Globus pallidus (tissue), 1 donor: Measurements from ENCODE around the gene ELOVL3.
"Not testable (repeated sequence)": the region's sequence is repeated elsewhere in the genome, so short reads cannot be mapped to it uniquely, and the experiment has no call there.

ENCODE experiments used
- DNase-seq: peaks from one replicate; pipeline ENCODE4 v3.0.0-alpha.2; 2015; ENCODE audit warnings: low spot score

Gene ELOVL3

DNA sequence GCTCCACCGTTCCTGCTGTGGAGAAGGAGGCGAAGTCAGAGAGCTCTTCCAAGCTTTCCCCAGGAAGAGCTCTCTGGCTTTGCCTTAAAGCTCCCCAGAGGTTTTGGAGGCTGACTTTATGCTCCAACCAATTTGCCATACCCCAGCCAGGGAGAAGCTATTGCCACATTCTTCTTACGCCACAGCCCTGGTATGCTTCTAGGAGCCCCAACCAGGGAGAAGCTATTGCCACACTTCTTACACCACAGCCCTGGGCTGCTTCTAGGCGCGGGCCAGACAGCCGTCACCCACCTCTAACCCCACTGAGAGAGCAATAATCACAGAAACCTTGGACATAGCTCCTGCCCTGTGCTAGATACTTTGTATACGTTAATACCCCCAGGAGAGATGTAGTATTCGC is 951 bp downstream of the ELOVL3 start:
- DNase-seq = no peak

DNA sequence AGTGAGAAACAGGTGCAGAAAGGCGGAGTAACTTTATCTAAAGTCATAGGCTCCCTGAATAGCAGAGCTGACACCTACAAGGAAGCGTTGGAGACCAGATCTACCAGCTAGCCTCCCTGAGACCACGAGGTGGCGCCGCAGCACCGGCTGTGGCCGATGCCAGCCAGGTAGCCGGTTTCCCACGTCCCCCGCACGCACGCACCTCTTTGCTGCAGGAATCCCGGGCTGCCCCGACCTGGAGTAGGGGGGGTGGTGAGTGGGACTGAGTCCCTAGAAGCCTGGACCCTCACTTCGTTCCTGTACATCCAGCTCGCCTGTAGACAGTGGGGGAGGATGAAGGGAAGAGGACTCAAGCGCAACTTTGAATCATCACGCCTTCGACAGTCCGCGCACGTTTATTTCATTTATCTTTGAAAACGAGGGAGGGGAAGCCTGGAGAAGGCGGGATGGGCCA is 3.7 kb downstream of the ELOVL3 start:
- DNase-seq = peak; percentile 56

DNA sequence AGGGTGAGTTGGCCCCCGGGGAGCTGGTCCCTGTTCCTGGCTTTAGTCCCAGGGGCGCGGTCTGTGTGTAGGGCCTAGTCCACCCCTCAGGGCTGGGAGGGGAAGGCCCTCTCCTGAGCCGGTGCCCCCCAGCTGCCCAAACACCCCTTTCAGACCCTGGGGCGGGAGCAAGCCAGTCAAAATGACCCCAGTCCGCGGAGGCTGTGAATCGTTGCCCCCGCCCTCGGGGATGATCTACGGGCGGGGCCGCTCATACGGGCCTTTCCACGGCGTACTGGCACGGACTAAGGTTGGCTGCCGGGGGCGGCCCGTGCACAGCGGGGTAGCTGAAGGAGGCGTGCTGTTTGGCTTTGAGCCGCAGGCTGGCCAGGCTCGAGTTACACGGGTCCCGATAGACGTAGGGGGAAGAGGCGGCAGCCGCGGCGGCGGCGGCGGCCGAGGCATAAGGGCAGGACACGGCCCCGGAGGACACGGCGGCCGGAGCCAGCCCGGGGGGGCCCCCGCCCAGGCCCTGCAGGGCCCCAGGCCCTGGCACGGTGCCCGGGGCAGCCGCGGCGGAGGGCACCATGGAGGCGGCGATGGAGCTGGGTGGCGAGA is 4.3 kb downstream of the ELOVL3 start:
- no peak for DNase-seq

DNA sequence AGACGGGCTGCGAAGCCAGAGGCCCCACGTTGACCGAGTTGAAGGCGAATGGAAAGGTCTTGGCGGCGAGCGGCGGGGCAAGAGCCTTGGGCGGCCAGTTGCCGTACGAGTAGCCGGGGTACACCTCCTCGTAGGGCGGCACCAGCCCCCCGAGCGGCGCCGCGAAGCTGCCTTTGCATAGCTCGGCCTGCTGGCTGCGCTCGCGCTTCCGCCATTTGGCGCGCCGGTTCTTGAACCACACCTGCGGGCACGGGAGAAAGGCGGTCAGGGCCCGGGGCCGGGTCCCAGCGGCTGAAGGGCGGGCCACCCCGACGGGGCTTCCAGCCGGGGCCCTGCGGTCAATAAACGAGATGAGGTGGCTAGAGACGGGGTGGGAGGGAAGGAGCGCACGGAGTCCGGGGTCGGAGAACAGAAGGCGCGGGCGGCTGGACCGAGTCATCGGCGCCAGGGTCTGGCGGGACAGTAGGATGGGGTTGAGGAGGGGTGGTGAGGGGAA is 4.8 kb downstream of the ELOVL3 start:
- no peak for DNase-seq

DNA sequence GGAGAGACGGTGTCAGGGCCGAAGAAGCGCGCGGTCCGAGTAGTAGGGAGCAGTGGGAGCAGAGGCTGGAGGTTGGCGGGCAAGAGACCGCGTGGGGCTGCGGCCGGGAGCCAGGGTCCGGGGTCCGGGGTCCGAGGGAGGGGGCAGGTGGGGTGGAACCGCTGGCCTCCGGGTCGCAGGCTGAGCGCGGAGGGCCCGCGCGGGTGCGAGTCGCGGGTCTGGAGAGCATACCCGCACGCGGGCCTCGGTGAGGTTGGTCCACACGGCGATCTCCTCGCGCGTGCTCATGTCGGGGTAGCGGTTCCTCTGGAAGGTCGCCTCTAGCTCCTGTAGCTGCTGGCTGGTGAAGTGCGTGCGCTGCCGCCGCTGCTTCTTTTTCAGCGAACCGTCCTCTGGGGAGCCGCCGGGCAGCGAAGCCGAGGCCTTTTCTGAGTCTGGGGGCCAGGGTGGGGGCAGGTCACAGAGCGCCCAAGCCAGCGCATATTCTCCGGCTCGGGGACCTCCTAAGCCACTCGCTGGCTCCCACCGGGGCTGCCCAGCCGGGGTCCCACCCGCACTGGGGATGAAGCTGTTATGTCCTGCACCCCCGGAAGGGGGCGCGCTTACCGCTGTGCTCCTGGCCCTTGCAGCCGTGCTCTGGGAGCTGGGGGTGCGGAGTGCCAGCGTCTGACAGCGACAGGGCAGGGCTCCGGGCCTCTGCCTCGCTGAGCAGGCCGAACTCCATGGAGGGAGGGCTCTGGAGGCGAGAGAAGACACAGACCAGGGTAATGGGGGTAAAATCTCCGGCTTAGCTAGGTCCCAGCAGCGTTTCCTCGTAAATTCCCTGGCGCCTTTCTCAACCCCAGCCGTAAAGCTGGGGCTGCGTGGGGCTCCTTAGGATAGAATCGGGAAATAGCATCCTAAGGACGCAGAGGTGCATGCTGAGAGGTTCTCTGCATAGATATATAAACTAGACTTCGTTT is 5.5 kb downstream of the ELOVL3 start:
- no peak for DNase-seq

DNA sequence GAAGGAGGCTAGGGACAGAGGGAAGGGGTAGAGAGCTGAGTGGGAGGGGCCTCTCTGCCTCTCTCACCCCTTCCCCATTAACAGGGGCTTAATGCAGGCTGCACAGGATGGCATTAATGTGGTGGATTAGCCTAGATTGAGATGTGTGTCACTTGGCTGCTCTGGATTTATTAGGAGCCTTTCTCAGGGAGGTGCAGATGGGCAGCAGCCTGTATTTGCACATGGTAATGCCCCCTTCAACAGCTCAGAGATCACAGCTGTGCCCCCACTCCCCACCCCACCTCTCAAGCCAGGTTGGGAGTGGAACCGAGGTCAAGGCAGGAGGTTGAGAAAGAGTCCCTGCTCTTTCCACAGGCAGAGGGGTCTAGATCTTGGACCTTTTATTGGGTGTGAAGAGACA is 7.9 kb downstream of the ELOVL3 start:
- DNase-seq = no peak

DNA sequence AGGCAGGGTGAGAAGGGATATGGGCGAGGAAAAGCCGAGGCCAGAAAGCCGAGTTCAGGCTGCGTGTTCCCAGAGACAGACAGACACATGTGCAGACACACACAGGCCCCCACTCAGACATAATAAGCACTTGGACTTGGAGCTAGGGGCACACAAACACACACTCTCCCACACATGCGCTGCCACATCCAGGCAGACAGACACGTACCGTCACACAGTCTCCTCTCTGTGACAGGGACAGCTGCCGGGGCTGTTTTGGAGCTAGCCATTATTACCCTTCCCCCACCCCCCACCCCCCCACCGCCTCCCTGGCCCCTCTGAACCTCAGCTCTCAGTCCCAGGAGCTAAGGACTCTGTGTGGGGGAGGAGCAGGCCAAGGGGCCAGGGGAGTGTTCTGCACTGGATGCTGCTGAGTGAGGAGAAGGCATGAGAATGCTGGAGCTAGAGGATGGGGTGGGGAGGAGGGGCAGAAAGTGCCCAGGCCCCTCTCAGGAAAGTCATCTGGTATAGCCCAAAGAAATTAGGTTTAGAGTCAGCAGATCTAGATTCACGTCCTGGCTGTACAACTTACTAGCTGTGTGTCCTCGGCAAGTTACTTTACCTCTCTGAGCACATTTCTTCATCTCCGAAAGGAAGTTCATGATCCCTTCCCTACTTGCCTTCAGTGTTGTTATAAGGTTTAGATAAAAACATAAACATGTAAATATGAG is 8.9 kb downstream of the ELOVL3 start:
- DNase-seq = no peak

DNA sequence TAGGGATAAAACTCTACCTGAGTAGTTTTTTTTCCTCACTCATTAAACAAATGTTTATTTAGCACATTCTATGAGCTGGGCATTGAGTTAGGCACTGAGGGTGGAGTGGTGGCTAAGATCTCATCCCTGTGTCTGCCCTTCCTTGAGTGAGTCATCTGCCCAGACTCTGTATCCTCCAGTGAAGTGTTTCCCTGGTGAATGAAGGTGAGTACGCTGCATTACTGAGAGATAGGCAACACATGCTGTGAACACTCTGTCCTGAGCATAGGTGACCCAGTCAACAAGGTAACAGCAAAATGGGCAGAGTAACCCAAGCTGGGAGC is 9.5 kb downstream of the ELOVL3 start:
- DNase-seq = no peak

DNA sequence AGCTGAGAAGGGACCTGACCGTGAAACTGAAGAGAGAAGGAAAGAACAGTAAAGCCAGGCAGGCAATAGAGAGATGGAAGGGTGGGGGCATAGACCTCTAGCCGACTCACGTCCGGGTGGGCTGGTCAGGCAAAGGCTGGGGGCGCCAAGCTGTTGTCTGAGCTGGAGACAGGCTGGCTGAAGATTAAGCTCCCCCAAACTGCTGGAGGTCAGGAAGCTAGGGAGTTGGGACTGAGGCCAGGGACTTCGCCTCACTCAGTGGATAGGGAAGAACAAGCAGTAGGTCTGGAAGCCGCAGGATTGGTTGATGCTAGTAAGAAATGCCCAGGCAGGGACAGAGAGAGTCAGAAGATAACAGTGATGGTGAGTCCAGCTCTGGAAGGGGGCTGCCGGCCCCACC is 9.9 kb downstream of the ELOVL3 start:
- DNase-seq = no peak

DNA sequence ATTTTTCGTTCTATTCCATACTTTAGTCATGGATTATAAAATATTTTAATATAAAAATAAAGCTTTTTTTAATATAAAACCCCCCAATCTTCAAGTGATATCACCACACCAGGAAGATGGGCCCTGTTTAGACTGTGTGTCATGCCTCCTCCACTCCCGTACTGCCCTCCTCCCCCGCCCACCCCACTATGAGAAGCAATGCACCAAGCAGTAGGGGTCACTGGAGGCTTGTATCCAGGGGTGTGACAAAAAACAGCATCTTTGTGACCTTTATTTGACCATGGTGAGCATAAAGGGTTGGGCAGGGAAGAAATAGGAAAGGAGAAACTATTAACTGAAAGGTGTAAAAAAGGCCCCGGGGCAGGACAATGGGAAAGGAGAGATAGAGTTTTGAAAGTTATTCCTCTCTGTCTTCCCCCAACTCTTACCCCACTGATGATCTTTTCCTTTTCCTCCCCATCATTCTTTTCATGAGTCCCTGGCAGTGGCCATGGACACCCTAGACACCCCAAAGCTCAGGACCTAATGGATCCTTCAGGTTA is 11.7 kb downstream of the ELOVL3 start:
- no peak for DNase-seq

DNA sequence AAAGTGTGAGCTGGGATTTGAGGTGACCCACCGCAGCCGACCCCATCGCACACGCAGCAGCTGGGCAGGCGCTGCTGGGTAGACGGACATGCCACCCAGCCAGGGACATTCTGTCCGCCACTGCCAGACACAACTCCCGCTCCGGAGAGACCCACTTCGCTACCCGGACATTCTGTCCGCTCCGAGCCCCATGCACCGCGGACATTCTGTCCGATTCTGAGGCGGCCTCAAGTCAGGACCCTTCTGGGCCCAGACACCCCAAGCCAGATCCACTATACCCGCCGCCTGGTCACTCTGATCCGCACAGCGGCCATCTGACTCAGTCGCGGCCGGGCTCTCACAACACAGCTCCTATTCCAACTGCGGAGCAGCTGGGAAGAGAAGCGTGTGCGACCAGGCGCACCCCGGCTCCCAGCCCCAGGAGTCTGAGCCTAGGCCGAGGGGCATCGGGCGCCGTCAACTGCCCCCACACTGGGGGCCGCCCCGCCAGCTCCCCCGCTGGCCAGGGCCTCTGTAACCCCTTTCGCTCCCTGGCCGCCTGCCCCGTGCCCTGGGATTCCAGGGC is 14.4 kb downstream of the ELOVL3 start:
- no peak for DNase-seq

DNA sequence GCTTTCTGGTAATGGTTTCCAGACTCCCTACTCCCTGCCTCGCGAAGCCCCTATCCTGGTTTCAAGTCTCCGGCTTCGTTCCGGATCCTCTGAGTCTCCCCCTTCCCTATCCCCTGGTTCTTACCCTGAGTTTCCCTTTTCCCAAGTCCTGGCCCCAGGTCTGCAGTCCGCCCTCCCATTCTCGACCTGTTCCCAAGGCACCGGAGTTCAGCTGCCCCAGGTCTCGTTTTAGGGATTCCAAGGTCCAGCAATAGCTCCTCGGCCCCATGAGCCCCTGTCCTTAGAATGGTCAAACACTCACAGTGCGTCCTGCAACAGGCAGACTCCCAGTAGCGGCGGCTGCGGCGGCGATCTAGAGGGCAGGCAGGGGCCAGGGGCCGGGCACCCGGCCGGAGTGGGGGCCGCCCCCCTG is 14.9 kb downstream of the ELOVL3 start:
- no peak for DNase-seq

DNA sequence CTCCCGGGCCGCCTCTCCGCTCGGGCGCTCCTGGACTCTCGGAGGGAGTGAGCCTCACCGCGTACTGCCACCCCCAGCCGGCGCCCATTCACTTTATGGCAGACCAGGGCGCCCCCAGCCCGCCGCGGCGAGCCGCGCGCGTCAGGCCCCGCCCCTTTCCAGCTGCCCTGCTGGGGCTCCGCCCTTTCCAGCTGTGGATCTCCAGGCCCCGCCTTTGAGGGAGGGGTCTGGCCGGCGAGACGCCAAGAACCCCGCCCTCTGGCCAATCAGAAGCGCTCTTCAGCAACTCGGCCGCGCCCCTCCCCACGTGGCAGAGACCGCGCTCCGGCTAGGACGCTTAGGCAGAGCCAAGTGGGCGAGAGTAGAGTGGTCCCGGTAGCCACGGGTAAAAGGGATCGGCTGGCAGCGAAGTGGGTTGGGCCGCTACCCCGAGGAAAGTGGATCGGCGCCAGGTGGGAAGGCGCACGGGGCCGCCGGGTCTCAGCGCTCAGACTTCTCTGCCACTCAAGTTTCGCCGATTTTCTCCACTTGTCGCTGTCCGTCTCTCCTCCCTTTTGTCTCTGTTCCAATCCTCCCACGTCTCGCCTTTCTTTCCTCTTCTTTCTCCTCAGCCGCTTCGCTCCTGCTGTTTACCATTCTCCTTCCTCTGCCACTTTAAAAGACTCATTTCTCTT is 15.5 kb downstream of the ELOVL3 start, which contains the start of gene PITX3:
PITX3 (minus strand) TSS at position 69 of the 674 bp plus-strand sequence. CDS start 9,432 bp downstream, outside the sequence.
- DNase-seq = peak; percentile 45

DNA sequence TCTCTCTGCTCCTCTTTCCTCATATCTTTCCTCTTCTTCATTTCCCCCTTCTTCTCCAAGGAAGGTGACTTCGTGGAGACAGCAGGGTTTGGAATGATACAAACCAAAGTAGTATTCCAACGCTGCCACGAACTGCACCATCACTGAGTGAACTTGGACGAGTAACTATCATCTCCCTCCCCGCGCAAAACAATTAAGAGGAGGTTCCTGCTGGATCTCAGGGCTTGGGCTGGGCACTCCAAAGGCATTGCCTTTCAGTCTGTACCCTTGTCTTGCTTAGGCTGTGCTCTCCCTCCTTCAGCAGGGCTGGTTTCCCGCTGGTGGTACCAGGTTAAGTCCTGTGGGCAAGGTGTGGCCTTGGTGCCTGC is 16.0 kb downstream of the ELOVL3 start:
- DNase-seq = no peak

DNA sequence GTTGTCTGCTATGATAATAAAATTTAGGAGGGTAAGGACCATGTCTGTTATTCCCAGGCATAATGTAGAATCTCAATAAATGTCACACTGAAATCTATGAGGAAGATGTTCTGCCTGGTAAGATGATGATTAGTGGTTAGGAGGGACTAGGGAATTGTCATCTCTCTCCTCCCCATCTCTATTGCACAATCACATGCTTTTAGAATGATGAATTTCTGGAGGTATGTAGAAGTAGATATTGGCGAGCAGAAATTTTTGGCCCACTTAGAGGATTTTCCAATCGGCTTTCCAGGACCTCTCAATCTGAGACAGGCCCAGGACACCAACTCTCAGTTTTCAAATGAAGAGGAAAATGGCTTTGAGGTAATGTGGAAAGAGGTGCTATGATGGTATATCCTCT is 17.2 kb downstream of the ELOVL3 start:
- DNase-seq = no peak

DNA sequence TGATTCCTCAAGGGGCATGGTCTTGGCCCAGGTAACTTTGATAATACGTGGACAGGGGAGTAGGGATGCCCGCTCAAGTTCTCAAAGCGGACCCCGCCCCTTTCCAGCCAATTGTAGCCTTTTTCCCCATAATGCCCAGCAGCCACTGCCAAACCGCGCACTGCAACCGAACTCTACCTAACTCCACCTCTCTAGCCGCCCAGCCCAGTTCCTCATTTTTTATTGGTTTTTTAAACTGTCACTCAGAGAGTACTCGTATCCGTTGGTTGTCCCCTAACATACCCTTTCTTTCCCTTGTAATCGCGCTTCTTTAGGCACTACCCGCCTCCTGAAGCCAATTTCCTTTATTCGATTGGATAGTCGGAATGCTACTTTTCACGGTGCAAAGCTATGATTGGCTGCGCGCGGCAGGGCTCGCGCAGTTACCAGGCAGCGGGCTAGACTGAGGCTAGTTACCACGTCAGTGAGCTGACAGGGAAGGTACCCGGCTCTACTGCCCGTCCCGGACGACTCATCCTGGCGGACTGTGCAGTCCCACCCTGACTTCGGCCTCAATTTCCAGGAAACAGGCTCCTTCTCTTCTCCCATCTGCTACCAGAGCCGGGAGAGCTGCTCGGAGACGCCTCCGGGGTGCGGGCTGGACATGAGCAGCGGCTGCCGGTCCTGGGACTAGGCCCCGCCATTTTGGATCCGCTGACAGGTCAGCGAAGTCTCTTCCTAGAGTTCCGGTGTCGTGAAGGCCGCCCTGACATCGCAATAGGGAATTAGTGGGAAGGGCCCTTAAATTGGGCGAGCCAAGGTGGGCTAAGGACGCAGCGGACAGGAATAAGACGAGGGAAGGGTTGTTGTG is 19.2 kb downstream of the ELOVL3 start, which contains the start of gene GBF1:
GBF1 (plus strand) TSS at position 451 of the 850 bp plus-strand sequence. CDS start 13,407 bp downstream, outside the sequence.
- peak; percentile 100 for DNase-seq

DNA sequence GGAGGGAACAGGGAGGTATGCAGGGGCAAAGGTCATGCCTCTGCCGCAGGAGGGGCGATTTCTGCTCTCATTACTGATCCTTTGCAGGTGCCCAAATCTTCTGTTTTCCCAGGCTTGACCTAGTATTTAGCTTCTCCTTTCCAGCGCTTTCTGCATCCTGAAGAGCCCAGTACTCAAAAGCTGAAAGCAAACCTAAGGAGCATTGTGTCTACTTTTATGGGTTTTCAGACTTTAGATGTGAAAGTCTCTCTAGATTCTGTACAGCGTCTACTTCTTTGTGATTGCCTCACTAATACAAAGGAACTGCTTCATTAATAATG is 19.8 kb downstream of the ELOVL3 start:
- DNase-seq = no peak

DNA sequence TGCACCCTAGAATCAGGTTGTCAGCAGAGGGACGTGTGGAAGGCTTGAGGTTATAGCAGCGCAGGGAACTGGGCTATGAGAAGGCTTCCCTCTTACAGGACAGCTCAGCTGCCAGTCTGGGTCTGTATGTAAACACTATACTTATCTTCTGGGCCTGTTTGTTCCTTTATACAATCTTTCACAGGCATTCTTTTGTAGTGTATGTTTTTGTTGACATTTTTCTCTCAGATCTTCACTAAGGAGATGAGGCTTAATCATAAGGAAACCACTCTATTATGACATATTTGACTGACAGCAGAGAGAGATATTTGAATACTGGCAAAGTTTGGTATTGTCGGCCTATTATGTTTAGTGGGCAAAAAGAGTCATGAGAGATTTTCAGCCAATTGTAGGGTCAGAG is 20.2 kb downstream of the ELOVL3 start:
- no peak for DNase-seq

DNA sequence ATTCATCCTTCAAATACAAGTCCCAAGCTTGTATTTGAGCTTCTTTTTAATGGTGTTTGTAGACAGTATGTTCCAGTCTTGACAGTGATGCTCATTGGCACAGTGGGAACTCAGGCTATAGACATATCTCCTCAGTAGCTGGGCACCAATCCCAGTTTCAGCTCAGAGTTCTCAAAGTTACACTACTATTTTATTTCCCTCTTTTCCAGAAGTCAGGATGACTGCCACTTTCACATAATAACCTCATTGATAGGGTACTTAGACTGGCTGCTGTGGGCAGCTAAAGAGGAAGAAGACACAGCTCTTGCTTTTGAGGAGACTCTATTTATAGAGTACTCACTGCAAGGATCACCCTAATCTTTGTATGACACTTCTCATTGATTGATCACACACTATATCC is 21.6 kb downstream of the ELOVL3 start:
- peak; percentile 24 for DNase-seq

DNA sequence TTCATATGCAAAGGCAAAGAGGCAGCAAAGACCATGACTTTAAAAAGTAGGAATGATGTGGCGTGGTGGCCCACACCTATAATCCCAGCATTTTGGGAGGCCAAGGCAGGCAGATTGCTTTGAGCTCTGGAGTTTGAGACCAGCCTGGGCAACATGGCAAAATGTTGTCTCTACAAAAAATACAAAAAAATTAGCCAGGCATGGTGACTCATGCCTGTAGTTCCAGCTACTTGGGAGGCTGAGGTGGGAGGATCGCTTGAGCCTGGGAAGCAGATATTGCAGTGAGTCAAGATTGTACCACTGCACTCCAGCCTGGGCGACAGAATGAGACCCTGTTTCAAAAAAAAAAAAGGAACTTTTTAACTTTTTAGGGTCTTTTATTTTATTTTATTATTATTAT is 26.4 kb downstream of the ELOVL3 start:
- not testable (repeated sequence) for DNase-seq

DNA sequence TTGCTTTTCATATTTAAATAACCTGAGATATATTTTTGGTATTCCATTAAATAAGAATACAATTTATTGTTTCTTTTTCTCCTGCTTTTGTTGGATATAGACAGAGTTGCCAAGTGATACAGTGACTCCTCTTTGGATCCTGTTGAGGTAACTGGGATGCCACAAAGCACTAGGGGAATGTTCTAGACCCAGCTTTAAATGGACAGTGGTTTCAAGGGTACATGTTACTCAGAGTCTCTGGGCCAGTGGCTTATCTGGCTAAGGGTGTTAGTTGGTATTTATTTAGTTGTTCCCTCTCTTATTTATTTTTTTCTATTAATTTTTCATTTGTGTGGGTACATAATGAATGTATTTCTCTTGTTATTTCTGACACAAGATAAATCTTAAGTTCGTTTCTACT is 28.3 kb downstream of the ELOVL3 start:
- no peak for DNase-seq
